Gastroesophageal sphincter (tissue), 3 donors: ENCODE data around the gene DNAJC5.

Source experiments
- CTCF ChIP-seq, 4 experiments: fragments of 200-600 bp in 2 of 4; fragments of 450-650 bp in 2 of 4; sonication (generic) in 1 of 4; IDR thresholded peaks; one replicate each; pipeline ENCODE4 v1.5.1; 2017 to 2019; ENCODE audit warnings: antibody characterized with exemption in 4 of 4, mild to moderate bottlenecking in 2 of 4, moderate library complexity in 2 of 4
- POLR2A ChIP-seq, 2 donors: fragments of 450-650 bp; IDR thresholded peaks; one replicate each; pipeline ENCODE4 v1.6.1; 2017; ENCODE audit warnings: antibody characterized with exemption in 2 of 2, mild to moderate bottlenecking in 2 of 2, moderate library complexity in 1 of 2
- POLR2AphosphoS5 ChIP-seq: sonication (generic); formaldehyde crosslinking; IDR thresholded peaks from one replicate; pipeline ENCODE4 v1.6.1; 2017; ENCODE audit warnings: antibody characterized with exemption

- TF ChIP-seq CTCF (IDR thresholded peaks at IDR 0.05) (no peak), POLR2A (IDR thresholded peaks at IDR 0.05) (no peak), POLR2AphosphoS5 (no peak)
These were observed 48.3 kb downstream of the DNAJC5 start for GRCh38 chr20:63942969-63943807.
